Measurements from ENCODE around the gene SH3RF3. TPM values are rescaled to one million over a fixed set of nuclear protein-coding genes. Genes with fewer than 3 reads are reported as not detected.

Gene SH3RF3
- polyA plus RNA-seq, 1 of the 3 experiments (the other 2 are of a cell fraction), result 1.9 TPM

DNA sequence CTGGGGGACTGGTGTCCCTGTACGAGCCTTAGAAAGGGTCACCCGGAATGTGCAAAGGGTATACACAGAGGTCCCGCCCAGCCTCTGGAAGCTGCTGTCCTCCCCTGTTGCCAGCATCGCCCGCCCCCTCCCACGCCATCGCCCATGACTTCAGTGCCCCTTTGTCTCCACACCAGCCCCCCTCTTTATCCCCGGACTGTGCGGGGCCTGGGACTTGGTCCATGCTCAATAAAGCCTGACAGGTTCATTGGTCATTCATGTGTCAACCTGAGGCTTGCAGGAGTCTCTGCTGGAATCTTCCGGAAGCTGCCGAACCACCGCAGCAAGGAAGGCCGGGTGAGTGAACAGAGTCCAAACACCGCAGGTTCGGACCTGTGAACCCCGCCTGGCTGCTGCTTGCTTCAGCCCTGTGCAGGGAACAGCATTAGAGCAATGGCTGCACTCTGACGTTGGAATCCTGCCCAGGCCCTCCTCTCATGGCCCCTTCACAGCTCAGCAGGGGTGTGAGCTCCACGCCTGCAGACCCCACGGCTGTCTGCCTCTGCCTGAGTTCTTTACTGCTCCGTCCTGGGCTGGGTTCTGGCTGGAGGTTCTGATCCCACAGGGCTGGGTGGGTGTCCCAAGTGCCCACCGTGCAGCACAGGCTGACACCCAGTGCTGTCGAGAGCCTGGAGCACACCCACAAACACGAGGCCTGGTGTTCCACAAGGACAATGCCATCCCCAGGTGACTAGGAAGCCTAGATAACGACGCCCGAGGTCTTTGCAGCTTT, 388.3 kb downstream of the SH3RF3 start:
- CTCF ChIA-PET, result interaction anchor here (1.3 to 1.6 kb wide), 2 partner anchors 11 to 29 kb away, joined by 5 to 7 read pairs; no protein-coding TSS in a partner anchor
- 85% methylated on average over 18 of the region's 26 CpGs for WGBS (ENCODE audit: low lambda C conversion rate)
- peaks cover 5% of the 10 kb centered on the region for H3F3A ChIP-seq (replicated peaks; ENCODE audit: insufficient read depth)

DNA sequence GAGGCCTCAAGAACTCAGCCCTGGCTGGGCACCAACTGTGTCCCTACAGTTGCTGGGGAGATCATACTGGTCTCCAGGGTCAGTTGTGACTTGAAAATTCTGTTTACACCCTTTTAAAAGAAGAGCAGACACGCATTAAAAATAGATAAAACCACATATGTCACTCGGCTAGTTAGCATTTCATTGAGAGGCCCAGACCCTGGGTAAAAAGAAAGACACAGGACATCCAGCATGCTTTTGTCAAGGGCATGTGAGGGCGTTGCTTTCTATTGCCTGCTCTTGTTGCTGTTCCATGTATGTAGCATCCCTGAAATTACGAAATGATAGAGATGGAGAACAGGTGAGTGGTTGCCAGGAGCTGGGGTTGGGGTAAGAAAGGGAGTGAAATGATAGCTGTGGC, 390.5 kb downstream of the SH3RF3 start:
- Histone ChIP-seq H2AFZ (ENCODE audit: low read depth) (no peak overlapping the region), H3K9ac (no peak overlapping the region), H3K9me2 (no peaks in the 10 kb centered on the region), H3K36me3 (replicated peaks in 1 of 2; ENCODE audit: control insufficient read depth in 1 of 2, insufficient read depth in 2 of 2, low read length in 1 of 2) (no peaks in the 10 kb centered on the region), H3K4me1 (ENCODE audit: control insufficient read depth in 1 of 2, insufficient read depth in 2 of 2, low read depth in 1 of 2, low read length in 1 of 2) (peaks cover under 1 to 7% of the 10 kb centered on the region in 2 experiments; a peak in 2 of 4 replicates), H3K79me2 (ENCODE audit: insufficient read depth) (no peaks in the 10 kb centered on the region), H4K20me1 (ENCODE audit: insufficient read depth) (no peaks in the 10 kb centered on the region), H3K9me3 (no peaks in the 10 kb centered on the region), H3K27ac (ENCODE audit: low read depth in 2 of 2, low read length in 1 of 2) (no peak overlapping the region), H3K4me2 (no peak overlapping the region), H3F3A (replicated peaks; ENCODE audit: insufficient read depth) (no peaks in the 10 kb centered on the region), H3K27me3 (ENCODE audit: insufficient read depth) (no peaks in the 10 kb centered on the region), H3K4me3 (ENCODE audit: low read depth in 2 of 2, low read length in 1 of 2) (no peak overlapping the region)
- ChIA-PET POLR2A (no interaction called here), CTCF (interaction anchor here (1.2 kb wide), 1 partner anchor 10 kb away, joined by 9 read pairs; no protein-coding TSS in a partner anchor)
- no peak for TF ChIP-seq TCF12 (IDR thresholded peaks at IDR 0.05)
- TF ChIP-seq ELF1 (IDR thresholded peaks at IDR 0.05), result no peak
- TF ChIP-seq, protein P1, sequence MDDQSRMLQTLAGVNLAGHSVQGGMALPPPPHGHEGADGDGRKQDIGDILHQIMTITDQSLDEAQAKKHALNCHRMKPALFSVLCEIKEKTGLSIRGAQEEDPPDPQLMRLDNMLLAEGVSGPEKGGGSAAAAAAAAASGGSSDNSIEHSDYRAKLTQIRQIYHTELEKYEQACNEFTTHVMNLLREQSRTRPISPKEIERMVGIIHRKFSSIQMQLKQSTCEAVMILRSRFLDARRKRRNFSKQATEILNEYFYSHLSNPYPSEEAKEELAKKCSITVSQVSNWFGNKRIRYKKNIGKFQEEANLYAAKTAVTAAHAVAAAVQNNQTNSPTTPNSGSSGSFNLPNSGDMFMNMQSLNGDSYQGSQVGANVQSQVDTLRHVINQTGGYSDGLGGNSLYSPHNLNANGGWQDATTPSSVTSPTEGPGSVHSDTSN (IDR thresholded peaks at IDR 0.05), result no peak
- no peak for TF ChIP-seq YY1 (IDR thresholded peaks at IDR 0.05; ENCODE audit: low read depth)
- no peak for TF ChIP-seq EP300 (IDR thresholded peaks at IDR 0.05; ENCODE audit: borderline replicate concordance in 1 of 2, low read depth in 1 of 2, low read length in 1 of 2)
- TF ChIP-seq FOSL2 (IDR thresholded peaks at IDR 0.05; ENCODE audit: borderline replicate concordance, low read depth), result no peak
- TF ChIP-seq CHD2 (IDR thresholded peaks at IDR 0.05; ENCODE audit: low read length, partially characterized antibody), result no peak
- 60% methylated on average over 4 of the region's 4 CpGs for WGBS (ENCODE audit: low lambda C conversion rate)
- no peak for DNase-seq

More for the DNA sequence above, 388.3 kb downstream of the SH3RF3 start:
- no peak overlapping the region for H3K4me2 ChIP-seq
- H2AFZ ChIP-seq (ENCODE audit: low read depth), result no peak overlapping the region
- H3K27ac ChIP-seq (ENCODE audit: low read depth in 2 of 2, low read length in 1 of 2), result no peak overlapping the region
- TF ChIP-seq TAF1 (IDR thresholded peaks at IDR 0.05; ENCODE audit: borderline replicate concordance, low read depth, low read length) (no peak), RCOR1 (IDR thresholded peaks at IDR 0.05; ENCODE audit: low read length) (no peak), JUND (IDR thresholded peaks at IDR 0.05) (no peak), MEF2A (IDR thresholded peaks at IDR 0.05; ENCODE audit: borderline replicate concordance, low read depth) (no peak), POLR2AphosphoS5 (IDR thresholded peaks at IDR 0.05; ENCODE audit: low read depth, low read length) (no peak), NFIC (IDR thresholded peaks at IDR 0.05; ENCODE audit: borderline replicate concordance) (no peak), TEAD4 (IDR thresholded peaks at IDR 0.05; ENCODE audit: borderline replicate concordance, insufficient read depth) (no peak), TCF12 (IDR thresholded peaks at IDR 0.05) (no peak), RFX5 (IDR thresholded peaks at IDR 0.05; ENCODE audit: low read length) (no peak), RXRA (IDR thresholded peaks at IDR 0.05; ENCODE audit: borderline replicate concordance, low read depth) (no peak), FOXM1 (IDR thresholded peaks at IDR 0.05; ENCODE audit: low read depth) (no peak)
- TF ChIP-seq, protein P2, sequence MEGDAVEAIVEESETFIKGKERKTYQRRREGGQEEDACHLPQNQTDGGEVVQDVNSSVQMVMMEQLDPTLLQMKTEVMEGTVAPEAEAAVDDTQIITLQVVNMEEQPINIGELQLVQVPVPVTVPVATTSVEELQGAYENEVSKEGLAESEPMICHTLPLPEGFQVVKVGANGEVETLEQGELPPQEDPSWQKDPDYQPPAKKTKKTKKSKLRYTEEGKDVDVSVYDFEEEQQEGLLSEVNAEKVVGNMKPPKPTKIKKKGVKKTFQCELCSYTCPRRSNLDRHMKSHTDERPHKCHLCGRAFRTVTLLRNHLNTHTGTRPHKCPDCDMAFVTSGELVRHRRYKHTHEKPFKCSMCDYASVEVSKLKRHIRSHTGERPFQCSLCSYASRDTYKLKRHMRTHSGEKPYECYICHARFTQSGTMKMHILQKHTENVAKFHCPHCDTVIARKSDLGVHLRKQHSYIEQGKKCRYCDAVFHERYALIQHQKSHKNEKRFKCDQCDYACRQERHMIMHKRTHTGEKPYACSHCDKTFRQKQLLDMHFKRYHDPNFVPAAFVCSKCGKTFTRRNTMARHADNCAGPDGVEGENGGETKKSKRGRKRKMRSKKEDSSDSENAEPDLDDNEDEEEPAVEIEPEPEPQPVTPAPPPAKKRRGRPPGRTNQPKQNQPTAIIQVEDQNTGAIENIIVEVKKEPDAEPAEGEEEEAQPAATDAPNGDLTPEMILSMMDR (IDR thresholded peaks at IDR 0.05), result no peak
- TF ChIP-seq, protein P3, sequence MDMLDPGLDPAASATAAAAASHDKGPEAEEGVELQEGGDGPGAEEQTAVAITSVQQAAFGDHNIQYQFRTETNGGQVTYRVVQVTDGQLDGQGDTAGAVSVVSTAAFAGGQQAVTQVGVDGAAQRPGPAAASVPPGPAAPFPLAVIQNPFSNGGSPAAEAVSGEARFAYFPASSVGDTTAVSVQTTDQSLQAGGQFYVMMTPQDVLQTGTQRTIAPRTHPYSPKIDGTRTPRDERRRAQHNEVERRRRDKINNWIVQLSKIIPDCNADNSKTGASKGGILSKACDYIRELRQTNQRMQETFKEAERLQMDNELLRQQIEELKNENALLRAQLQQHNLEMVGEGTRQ (IDR thresholded peaks at IDR 0.05; ENCODE audit: borderline replicate concordance, low read depth, low read length), result no peak
- no peak overlapping the region for H3K4me3 ChIP-seq (ENCODE audit: low read depth in 2 of 2, low read length in 1 of 2)
- POLR2A ChIA-PET, result no interaction called here
- DNase-seq, result no peak
- H3K9ac ChIP-seq, result no peak overlapping the region
- H3K4me1 ChIP-seq (ENCODE audit: control insufficient read depth in 1 of 2, insufficient read depth in 2 of 2, low read depth in 1 of 2, low read length in 1 of 2), result peaks cover 4 to 19% of the 10 kb centered on the region in 2 experiments; a peak in 2 of 4 replicates
- H3K9me2 ChIP-seq, result no peaks in the 10 kb centered on the region
- H3K36me3 ChIP-seq (replicated peaks in 1 of 2; ENCODE audit: control insufficient read depth in 1 of 2, insufficient read depth in 2 of 2, low read length in 1 of 2), result no peaks in the 10 kb centered on the region
- H3K9me3 ChIP-seq, result no peaks in the 10 kb centered on the region
- H3K79me2 ChIP-seq (ENCODE audit: insufficient read depth), result no peaks in the 10 kb centered on the region
- H3K27me3 ChIP-seq (ENCODE audit: insufficient read depth), result no peaks in the 10 kb centered on the region
- H4K20me1 ChIP-seq (ENCODE audit: insufficient read depth), result no peaks in the 10 kb centered on the region

Data from SK-N-SH (cell line).